Measurements from ENCODE around the gene GET4. TPM values are rescaled to one million over a fixed set of nuclear protein-coding genes. Genes with fewer than 3 reads are reported as not detected.

Gene GET4
- total and polyA plus RNA-seq, 10 of the 15 experiments (the other 5 are each of a cell fraction or from before 2014, with no cell fraction given), result 0.66 to 73.8 (median 34.0) TPM

DNA sequence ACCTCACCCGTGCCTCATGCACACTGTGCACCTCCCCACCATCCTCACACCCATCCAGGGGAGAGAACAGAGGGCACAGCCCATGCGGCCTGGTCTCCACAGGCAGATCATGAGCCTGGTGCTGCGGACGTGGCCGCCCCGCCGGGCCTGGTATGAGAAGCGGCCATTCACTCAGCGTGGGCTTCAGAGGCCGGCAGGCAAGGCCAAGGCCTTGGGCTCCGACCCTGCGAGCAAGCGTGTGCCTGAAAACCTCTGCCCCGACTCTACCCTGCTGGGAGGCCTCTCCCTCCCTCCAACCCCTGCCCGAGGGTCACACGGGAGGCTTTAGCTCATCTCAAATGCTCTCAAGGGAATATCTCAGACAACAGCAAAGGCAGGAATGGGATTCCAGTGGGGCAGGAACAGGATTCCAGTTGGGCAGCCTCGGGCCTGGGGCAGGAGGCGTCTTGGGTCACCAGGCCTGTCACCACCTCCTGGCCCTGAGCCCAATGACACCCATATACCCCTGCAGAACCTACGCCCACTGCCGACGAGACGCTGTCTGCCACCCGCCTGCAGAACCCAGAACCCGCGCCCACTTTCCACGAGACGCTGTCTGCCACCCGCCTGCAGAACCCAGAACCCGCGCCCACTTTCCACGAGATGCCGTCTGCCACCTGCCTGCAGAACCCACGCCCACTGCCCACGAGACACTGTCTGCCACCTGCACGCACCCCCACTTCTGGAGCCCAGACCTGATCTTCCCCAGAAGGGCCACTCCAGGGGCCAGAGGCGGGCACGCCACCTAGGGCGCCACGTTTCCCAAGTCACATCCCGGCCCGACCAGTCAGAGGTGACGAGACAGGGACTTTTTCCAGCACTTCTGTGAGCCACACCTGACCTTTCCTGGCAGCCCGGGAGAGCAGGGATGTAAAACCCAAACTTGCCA, 39.2 kb downstream of the GET4 start:
- Histone ChIP-seq H3K27ac (ENCODE audit: control insufficient read depth, insufficient read depth) (no peak overlapping the region), H2AFZ (ENCODE audit: control insufficient read depth, low read depth, low read length) (no peak overlapping the region), H4K20me1 (ENCODE audit: control insufficient read depth, insufficient read depth) (no peaks in the 10 kb centered on the region), H3K9me3 (replicated peaks; ENCODE audit: control insufficient read depth, insufficient read depth, low read length) (no peaks in the 10 kb centered on the region), H3K79me2 (ENCODE audit: control insufficient read depth, insufficient read depth, low read length) (no peaks in the 10 kb centered on the region), H3K4me3 (no peak overlapping the region), H3K4me2 (ENCODE audit: control insufficient read depth, insufficient read depth) (no peak overlapping the region), H3K36me3 (ENCODE audit: control insufficient read depth in 2 of 2, insufficient read depth in 2 of 2, low read length in 1 of 2) (peaks cover 0 to 6% of the 10 kb centered on the region in 2 experiments; a peak in 3 of 4 replicates), H3K27me3 (replicated peaks in 1 of 2; ENCODE audit: control insufficient read depth in 2 of 2, insufficient read depth in 2 of 2, low read length in 1 of 2) (no peaks in the 10 kb centered on the region), H3K4me1 (ENCODE audit: control insufficient read depth, insufficient read depth, low read length) (peaks cover 3% of the 10 kb centered on the region), H3K9ac (ENCODE audit: control insufficient read depth, insufficient read depth, low read length) (no peak overlapping the region)
- ATAC-seq (no peak), DNase-seq (ENCODE audit: low read depth, low spot score) (no peak), FAIRE-seq (no peak)
- ChIA-PET RAD21 (ENCODE audit: unreplicated experiment) (no interaction called here), SMC1A (ENCODE audit: uncharacterized antibody, unreplicated experiment) (no interaction called here), CTCF (no interaction called here), POLR2A (no interaction called here)
- in situ Hi-C loops (cut with MboI) (no loop called here), intact Hi-C loops (cut with micrococcal nuclease; ENCODE audit: unreplicated experiment) (no loop called here)
- WGBS (ENCODE audit: insufficient coverage, insufficient replicate concordance, low lambda C conversion rate, missing lambda C conversion rate), result 80% methylated on average over 37 of the region's 43 CpGs
- no peak for TF ChIP-seq PML (IDR thresholded peaks at IDR 0.05; ENCODE audit: low read length)
- TF ChIP-seq IKZF1 (conservative IDR thresholded peaks at IDR 0.05), result no peak
- TF ChIP-seq FOXK2 (IDR thresholded peaks at IDR 0.05), result no peak
- no peak for TF ChIP-seq POLR2A (IDR thresholded peaks at IDR 0.05; ENCODE audit: low read depth, low read length)
- no peak for TF ChIP-seq CEBPB (IDR thresholded peaks at IDR 0.05; ENCODE audit: borderline replicate concordance in 1 of 2, low read depth in 2 of 2, low read length in 2 of 2)
- TF ChIP-seq RAD21 (IDR thresholded peaks at IDR 0.05; ENCODE audit: insufficient read depth, low read depth, low read length), result no peak
- no peak for TF ChIP-seq CREB1 (IDR thresholded peaks at IDR 0.05; ENCODE audit: low read depth)
- TF ChIP-seq IKZF2 (IDR thresholded peaks at IDR 0.05), result no peak
- no peak for TF ChIP-seq SRF (IDR thresholded peaks at IDR 0.05; ENCODE audit: low read depth in 2 of 2, low read length in 2 of 2)
- TF ChIP-seq HDGF (IDR thresholded peaks at IDR 0.05), result no peak
- TF ChIP-seq TCF12 (IDR thresholded peaks at IDR 0.05; ENCODE audit: low read depth, low read length), result no peak
- TF ChIP-seq, protein P1, sequence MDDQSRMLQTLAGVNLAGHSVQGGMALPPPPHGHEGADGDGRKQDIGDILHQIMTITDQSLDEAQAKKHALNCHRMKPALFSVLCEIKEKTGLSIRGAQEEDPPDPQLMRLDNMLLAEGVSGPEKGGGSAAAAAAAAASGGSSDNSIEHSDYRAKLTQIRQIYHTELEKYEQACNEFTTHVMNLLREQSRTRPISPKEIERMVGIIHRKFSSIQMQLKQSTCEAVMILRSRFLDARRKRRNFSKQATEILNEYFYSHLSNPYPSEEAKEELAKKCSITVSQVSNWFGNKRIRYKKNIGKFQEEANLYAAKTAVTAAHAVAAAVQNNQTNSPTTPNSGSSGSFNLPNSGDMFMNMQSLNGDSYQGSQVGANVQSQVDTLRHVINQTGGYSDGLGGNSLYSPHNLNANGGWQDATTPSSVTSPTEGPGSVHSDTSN (IDR thresholded peaks at IDR 0.05; ENCODE audit: insufficient replicate concordance, low read depth, low read length), result no peak
- TF ChIP-seq, protein P2, sequence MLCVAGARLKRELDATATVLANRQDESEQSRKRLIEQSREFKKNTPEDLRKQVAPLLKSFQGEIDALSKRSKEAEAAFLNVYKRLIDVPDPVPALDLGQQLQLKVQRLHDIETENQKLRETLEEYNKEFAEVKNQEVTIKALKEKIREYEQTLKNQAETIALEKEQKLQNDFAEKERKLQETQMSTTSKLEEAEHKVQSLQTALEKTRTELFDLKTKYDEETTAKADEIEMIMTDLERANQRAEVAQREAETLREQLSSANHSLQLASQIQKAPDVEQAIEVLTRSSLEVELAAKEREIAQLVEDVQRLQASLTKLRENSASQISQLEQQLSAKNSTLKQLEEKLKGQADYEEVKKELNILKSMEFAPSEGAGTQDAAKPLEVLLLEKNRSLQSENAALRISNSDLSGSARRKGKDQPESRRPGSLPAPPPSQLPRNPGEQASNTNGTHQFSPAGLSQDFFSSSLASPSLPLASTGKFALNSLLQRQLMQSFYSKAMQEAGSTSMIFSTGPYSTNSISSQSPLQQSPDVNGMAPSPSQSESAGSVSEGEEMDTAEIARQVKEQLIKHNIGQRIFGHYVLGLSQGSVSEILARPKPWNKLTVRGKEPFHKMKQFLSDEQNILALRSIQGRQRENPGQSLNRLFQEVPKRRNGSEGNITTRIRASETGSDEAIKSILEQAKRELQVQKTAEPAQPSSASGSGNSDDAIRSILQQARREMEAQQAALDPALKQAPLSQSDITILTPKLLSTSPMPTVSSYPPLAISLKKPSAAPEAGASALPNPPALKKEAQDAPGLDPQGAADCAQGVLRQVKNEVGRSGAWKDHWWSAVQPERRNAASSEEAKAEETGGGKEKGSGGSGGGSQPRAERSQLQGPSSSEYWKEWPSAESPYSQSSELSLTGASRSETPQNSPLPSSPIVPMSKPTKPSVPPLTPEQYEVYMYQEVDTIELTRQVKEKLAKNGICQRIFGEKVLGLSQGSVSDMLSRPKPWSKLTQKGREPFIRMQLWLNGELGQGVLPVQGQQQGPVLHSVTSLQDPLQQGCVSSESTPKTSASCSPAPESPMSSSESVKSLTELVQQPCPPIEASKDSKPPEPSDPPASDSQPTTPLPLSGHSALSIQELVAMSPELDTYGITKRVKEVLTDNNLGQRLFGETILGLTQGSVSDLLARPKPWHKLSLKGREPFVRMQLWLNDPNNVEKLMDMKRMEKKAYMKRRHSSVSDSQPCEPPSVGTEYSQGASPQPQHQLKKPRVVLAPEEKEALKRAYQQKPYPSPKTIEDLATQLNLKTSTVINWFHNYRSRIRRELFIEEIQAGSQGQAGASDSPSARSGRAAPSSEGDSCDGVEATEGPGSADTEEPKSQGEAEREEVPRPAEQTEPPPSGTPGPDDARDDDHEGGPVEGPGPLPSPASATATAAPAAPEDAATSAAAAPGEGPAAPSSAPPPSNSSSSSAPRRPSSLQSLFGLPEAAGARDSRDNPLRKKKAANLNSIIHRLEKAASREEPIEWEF (IDR thresholded peaks at IDR 0.05; ENCODE audit: insufficient replicate concordance, low read depth, low read length), result no peak
- TF ChIP-seq SMAD1 (IDR thresholded peaks at IDR 0.05; ENCODE audit: low read depth, partially characterized antibody), result no peak
- TF ChIP-seq, protein P3, sequence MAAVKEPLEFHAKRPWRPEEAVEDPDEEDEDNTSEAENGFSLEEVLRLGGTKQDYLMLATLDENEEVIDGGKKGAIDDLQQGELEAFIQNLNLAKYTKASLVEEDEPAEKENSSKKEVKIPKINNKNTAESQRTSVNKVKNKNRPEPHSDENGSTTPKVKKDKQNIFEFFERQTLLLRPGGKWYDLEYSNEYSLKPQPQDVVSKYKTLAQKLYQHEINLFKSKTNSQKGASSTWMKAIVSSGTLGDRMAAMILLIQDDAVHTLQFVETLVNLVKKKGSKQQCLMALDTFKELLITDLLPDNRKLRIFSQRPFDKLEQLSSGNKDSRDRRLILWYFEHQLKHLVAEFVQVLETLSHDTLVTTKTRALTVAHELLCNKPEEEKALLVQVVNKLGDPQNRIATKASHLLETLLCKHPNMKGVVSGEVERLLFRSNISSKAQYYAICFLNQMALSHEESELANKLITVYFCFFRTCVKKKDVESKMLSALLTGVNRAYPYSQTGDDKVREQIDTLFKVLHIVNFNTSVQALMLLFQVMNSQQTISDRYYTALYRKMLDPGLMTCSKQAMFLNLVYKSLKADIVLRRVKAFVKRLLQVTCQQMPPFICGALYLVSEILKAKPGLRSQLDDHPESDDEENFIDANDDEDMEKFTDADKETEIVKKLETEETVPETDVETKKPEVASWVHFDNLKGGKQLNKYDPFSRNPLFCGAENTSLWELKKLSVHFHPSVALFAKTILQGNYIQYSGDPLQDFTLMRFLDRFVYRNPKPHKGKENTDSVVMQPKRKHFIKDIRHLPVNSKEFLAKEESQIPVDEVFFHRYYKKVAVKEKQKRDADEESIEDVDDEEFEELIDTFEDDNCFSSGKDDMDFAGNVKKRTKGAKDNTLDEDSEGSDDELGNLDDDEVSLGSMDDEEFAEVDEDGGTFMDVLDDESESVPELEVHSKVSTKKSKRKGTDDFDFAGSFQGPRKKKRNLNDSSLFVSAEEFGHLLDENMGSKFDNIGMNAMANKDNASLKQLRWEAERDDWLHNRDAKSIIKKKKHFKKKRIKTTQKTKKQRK (IDR thresholded peaks at IDR 0.05; ENCODE audit: low read depth, low read length), result no peak
- no TSS peak for BruUV-seq (replicated peaks)
